Measurements from ENCODE around the gene UGT1A9.
"Not testable (repeated sequence)": the region's sequence is repeated elsewhere in the genome, so short reads cannot be mapped to it uniquely, and the experiment has no call there.

UGT1A9 gene

DNA sequence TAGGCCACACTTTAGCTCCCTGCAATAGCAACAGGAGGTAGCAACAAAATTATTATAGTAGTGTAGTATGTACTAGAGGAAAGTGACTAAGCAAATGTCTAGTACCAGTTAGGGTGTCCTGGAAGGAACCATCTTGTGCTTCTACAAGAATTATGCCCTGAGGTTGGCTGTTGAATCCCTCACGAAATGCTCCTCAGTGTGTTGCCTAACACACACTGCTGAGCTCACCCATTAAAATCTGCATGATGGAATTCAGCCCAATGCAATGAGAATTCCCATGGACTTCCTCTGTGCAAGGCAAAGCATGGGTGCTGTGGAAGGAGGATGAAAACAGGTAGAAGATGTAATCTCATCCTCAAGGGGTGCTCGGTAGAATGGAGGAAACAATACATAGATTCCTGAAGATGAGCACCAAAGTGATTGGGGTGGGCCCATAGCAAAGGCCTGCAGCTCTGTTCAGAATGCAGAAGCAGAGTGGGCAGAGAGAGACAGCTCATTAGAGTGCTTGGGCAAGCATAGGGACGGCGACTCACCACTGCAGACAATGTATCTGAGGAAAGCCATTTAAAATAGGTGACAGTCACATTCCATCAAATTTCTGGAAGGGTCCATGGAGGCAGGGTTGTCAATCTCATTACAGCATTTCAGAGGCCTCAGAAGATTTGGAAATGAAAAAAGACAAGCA, 8.8 kb downstream of the UGT1A9 start:
- DNase-seq (ENCODE audit: low read depth, low spot score) = no peak

DNA sequence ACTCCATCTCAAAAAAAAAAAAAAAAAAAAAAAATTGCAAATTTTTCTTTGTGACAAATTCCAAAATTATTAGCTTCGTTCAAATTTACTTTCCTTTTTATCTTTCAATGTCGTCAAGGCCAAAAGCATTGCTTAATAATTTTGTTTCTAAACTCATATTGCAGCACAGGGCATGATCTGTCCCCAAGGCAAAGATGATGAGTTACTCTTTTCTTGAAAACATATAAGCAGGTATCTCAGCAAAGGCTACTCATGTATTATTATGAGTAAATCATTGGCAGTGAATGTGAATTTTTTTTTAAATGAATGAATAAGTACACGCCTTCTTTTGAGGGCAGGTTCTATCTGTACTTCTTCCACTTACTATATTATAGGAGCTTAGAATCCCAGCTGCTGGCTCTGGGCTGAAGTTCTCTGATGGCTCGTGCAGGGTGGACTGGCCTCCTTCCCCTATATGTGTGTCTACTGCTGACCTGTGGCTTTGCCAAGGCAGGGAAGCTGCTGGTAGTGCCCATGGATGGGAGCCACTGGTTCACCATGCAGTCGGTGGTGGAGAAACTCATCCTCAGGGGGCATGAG, 9.9 kb downstream of the UGT1A9 start, which contains the start of gene UGT1A7:
Gene UGT1A7 (plus strand): TSS at position 381 of the 579 bp plus-strand sequence. CDS start 37 bp downstream, at position 418.
- DNase-seq (ENCODE audit: low read depth, low spot score) = no peak

DNA sequence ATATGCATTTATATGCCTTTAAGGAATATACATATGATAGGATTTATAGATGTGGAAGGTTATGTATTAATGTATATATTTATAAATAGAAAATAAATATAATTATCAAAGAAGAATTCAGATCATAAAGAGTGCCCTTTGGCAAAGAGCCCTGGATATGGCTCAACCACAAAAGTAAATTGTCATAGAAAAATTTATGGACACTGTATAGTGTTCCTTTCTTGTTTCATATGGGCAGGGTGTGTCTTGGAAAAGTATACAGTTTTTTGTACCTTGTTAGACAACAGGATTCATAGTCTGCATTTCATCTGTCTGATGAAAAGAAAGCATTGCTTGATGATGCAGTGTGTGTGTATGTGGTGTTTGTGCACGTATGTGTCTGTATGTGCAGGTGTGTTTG, 12.9 kb downstream of the UGT1A9 start:
- no peak for DNase-seq (ENCODE audit: low read depth, low spot score)

DNA sequence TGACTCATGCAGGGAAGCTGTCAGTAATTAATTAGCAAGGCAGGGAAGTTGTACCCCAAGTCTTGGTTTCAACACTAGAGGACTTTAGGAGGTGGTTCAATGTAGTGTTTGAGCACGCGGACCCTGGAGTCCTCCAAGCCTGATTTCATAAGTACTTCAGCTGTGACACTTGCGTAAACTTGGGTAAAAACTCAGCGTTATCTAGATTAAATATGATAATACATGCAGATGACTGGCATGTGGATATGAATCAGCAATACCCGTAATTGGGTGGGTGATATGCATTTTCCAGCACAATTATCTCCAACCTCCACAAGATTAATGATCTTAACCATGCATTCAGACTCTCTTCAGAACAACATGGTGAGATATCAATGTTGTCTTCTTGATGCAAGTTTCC, 15.2 kb downstream of the UGT1A9 start:
- DNase-seq (ENCODE audit: low read depth, low spot score) = no peak

DNA sequence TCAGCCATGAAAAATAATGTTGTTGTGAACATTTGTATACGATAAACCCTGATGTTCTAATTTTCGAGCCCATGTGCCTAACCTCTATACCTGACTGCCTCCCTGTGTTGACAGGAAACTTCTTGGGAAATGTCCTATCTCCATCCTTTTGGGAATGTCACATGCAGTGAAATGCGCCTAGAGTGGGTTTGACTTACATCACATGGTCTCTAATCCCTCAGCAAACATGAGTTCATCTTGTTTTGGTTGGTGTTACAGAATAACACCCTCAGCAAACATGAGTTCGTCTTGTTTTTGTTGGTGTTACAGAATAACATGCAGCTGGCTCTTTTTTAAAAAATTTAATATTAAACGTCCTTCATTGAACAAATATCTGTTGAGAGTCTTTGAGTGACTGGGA, 16.6 kb downstream of the UGT1A9 start:
- no peak for DNase-seq (ENCODE audit: low read depth, low spot score)

DNA sequence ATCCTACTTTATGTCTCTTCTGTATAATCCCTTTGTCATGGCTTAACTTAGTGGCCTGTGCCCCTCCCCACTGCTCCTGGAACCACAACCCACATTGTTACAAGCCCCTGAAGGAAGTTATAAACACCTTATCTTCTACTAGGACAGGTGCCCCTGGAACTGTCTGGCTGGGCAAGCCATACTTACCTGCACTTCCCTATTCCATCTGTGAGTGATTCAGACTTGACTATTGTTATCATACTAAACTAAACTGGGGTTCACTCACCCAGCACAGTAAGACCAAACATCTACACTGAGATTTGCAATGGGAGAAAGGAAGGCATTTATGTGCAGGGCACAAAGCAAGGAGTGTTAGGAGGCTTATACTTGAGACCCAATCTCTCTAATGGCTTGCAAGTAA, 17.3 kb downstream of the UGT1A9 start:
- DNase-seq (ENCODE audit: low read depth, low spot score) = no peak

DNA sequence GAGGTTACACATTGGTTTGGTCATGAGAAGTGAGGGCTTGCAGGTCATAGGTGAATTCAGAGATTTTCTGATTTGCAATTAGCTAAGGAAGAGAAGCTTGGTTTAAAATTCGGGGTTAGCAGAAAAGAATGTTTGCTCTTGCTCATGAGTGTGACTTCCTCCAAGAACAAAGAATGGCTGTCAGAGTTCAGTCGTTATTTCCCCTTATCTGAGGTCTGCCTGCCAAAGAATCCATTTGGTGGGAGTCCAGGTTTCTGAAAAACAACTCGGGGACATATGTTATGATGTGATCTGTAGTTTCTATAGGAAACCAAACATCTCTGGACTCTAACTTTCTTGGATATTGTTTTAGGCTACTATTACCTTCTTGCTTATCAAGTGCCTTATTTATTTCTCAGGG, 17.8 kb downstream of the UGT1A9 start:
- DNase-seq (ENCODE audit: low read depth, low spot score) = no peak

DNA sequence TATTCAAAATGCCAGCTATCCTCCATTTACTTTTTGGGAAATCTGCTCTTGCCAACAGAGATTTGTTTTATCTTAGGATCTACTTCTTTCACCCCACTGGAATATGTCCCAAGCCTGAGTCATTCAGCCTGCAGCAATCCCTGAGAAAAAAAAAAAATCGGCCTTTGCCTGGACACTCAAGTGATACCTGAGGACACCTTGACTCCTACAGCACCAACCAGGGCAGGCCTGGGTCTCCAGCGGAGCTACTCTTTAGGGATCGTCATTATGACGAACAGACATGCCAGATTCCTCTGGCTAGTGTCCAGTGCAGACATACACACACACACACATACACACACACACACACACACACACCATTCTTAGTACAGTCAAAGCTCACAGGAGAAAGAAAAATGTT, 18.7 kb downstream of the UGT1A9 start:
- no peak for DNase-seq (ENCODE audit: low read depth, low spot score)

DNA sequence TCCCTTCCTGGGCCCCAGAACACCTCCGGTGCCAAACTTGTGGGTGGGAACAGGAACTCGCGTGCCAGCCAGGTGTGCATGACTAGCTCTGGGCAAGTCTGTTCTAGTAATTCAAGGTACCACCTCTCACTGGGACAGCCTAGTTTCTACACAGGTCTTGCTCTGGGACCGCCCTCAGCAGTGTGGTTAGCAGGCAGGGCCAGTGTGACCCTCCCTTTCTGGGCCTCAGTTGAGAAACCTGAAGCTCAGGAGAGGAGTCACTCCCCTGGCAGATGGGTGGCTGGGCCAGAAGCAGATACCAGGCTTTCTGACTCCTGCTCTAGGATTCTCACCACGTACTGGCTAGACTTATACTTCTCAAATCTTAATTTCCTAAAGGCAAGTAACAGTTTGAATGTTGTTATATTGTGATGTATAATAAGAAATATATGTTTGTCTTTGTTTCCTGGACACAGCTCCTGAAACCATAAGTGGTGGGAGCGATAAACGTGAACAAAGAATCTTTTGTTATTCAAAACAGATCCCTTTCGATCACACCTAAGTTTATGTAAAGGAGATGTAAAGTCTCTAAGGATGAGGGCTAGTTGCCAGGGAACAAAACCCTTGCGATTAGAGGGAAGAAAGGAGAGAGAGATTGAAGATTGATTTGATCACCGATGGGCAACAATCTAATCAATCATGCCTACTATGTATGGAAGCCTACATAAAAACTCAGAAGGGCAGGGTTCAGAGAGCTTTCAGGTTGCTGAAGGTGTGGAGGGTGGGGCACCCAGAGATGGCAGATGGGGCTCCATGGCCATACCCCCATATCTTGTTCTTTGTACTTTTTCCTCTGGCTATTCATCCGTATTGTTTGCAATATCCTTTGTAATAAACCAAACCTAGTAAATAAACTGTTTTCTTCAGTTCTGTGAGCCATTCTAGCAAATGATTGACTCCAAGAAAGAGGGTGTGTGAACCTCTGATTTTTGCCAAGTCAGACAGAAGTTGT, 20.0 kb downstream of the UGT1A9 start:
- no peak for DNase-seq (ENCODE audit: low read depth, low spot score)

DNA sequence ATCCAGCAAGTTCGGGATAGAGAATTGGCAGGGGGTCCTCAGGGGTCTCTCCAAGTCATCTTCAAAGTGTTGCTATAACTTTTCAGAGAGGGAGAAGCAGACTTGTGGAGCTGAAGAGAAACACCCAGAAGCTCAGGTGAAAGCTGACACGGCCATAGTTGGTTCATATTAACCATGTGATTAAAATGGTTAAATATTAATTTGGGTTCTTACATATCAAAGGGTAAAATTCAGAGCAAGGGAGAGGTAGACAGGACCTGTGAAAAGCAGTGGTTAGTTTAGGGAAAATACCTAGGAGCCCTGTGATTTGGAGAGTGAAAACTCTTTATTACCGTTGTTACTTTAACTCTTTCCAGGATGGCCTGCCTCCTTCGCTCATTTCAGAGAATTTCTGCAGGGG, 20.9 kb downstream of the UGT1A9 start, which contains the start of gene UGT1A6:
Gene UGT1A6 (plus strand): TSS at position 243 of the 400 bp plus-strand sequence. CDS start 115 bp downstream, at position 358.
- DNase-seq (ENCODE audit: low read depth, low spot score) = no peak

DNA sequence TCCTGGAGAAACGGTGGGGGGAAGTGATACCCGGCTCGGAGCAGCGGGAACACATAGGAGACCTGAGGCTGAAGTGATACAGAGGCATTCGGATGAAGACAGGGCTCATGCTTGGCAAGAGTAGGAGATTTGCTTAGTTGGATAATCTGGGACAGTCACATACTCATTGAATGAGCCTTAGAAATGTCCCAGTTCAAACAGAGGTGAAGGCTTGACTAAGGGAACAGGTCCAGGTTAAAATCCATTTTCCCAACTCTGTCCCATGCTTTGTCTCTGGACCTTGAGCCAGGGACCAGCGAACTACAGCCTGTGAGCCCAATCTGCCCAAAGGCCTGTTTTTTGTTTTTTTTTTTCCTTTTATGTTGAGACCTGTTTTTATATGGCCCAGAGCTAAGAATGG, 22.3 kb downstream of the UGT1A9 start:
- DNase-seq (ENCODE audit: low read depth, low spot score) = no peak

DNA sequence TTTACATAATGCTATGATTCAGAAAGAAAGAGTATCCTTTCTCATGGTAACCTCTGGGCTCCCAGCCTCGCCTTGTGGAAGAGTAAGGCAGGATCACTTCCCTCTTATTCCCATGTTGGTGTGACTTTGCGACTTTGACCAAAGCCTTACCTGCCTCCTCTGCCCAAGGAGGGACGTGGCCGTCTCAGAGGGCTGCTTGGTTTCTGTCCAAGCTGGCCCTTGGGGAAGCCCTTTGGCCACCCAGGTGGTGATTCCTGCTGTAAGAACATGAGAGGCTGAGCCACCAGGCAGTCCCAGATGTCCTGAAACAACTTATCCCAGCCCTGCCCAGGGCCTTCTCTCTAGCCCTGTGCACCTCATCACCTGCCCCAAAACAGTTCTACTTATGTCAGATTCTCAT, 27.0 kb downstream of the UGT1A9 start:
- DNase-seq (ENCODE audit: low read depth, low spot score) = no peak

DNA sequence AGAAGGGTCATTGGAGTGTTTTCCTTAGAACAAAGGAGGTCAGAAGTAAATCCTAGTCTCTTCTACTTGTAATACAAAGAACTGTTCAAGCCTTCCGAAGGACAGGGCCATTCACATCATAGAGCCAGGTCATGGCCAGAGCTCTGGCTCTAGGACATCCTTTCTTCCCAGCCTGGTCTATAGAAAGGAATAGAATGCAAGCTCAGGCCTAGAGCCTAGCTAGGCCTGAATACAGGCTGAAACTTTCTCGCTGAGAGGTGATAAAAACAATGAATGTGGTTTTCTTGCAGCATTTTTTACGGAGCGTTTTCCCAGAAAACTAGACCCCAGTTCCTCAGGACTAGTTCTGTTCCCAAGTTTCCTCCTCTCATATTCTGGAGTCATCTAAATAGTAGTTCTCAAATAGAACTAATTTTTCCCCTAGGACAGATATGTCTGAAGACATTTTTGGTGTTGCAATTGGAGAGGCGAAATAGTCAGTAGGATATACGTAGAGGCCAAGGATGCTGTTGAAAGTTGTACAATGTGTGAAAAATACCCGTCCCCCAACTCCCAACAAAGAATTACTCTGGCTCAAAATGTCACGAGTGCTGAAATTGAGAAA, 27.8 kb downstream of the UGT1A9 start:
- DNase-seq (ENCODE audit: low read depth, low spot score) = no peak

DNA sequence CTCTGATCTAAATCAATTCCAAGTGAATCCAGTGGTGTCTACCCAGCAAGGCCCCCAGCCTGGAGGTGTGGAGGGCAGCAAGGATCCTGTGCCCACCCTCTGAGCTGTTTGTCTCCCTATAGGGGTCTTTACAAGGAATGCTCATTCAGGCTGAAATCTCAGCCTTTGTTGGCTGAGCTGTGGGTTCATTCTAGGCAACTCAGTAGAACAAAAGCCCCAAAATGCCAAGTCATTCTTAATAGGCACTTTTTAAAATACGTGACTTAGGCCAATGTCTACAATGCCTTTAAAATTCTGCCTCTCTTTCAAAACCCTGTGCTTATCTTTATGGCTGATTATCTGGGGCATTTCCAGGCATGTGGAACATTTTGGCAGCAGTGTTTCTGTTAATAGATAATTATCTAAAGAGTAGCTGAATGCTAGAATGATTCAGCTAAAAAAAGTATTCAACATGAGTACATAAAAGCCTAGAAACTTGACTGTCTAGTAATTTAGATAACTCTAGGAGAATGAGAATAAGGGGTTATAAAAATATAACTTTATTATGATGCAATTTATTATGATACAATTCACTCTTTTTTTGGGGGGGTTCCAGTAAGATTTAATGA, 28.4 kb downstream of the UGT1A9 start:
- no peak for DNase-seq (ENCODE audit: low read depth, low spot score)

DNA sequence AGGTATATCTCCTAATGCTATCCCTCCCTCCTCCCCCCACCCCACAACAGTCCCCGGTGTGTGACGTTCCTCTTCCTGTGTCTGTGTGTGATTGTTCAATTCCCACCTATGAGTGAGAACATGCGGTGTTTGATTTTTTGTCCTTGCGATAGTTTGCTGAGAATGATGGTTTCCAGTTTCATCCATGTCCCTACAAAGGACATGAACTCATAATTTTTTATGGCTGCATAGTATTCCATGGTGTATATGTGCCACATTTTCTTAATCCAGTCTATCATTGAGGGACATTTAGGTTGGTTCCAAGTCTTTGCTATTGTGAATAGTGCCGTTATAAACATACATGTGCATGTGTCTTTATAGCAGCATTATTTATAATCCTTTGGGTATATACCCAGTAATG, 29.1 kb downstream of the UGT1A9 start:
- DNase-seq (ENCODE audit: low read depth, low spot score) = not testable (repeated sequence)

DNA sequence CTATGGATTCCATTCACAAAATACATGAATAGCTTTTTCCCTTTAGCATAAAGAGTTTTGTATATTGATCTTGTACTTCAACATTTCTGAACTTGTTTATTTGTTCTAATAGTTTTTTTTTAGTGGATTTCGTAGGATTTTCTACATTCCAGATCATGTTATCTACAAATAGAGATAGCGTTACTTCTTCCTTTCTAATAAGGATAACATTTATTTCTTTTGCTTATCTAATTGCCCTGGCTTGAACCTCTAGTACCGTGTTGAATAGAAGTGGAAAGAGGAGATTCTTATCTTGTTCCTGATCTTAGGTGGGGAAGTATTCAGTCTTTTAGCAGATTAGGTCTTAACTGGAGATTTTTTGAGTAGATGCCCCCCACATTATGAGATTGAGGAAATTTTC, 30.5 kb downstream of the UGT1A9 start:
- DNase-seq (ENCODE audit: low read depth, low spot score) = no peak

DNA sequence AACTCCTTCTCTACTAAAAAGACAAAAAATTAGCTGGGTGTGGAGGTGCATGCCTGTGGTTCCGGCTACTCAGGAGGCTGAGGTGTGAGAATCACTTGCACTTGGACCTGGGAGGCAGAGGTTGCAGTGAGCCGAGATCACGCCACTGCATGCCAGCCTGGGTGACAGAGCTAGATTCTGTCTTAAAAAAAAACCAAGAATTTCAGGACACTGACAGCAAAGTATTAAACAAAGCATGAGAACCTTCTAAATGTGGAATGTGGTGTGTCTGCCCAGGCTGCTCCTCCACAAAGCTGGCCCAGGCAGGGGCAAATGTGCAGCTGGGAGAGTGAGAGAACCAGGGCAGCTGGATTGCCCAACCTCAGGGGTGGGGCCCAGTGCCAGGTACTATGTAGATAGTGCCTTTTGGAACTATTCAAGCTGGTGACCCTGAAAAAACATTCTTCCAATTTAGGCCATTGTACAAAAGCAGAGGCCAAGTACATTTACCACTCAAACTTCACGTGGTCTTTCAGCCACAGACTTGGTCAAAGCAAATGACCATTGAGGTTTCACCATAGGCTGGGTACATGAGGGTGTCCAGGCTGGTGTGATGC, 34.3 kb downstream of the UGT1A9 start:
- DNase-seq (ENCODE audit: low read depth, low spot score) = no peak

DNA sequence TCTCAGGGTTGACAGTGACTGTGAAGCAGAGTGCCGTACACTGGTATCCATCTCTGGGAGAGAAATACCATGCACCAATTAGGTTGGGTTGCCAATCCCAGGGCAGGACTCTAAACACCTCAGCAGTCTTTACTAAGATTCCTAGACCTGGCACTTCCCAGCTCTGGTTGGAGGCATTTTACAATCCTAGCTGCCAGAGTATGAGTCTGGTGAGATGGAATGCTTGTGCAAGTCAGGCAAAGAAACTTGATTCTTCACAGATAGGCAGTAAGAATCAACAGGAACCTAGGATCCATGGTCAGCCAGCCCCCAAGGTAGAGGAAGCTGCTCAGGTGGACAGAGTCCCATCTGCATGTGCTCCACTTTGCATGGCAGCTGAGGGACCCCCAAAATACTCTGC, 35.0 kb downstream of the UGT1A9 start:
- DNase-seq (ENCODE audit: low read depth, low spot score) = no peak

DNA sequence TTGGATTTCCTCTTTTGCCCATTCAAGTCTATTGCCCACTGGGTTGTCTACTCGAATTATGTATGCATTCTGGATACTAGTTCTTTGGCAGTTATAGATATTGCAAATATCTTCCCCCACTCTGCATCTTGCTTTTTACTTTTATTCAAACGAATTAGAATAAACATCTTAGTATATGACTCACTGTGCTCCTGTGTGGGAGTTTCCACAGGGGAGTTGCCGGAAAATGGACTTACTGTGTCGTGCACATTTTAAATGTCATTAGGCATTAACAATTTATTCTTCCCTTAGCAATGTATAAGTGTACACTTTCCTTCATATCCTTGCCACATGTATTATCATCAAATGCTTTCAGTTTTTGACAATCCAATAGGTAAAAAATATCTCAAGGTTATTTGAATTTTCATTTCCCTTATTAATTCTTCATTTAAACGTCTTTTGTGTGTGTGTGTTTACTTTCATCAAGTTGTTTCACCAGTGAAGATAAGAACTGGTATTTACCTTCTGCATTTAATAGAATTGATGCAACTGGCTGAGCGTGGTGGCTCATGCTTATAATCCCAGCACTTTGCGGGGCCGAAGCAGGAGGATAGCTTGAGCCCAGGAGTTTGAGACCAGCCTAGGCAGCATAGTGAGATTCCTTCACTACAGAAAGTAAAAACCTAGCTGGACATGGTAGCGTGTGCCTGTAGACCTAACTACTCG, 36.4 kb downstream of the UGT1A9 start:
- DNase-seq (ENCODE audit: low read depth, low spot score) = no peak

DNA sequence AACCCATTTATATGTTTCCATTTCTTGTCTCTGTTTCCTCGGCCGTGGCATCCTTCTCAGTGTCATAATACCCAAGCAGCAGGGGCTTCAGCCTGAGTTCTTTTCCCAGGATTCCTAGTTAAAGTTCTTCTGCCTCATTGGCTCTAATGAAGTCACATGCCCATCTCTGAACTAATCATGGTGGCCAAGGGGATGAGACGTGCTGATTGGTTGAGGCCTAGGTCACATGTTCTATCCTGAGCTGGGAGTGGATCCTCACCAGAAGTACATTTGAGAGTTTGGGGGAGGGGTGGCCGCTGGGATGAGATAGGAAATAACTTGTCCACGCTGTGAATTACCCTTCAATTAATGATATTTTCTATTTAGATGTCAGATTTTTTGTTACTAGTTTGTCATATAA, 37.2 kb downstream of the UGT1A9 start:
- no peak for DNase-seq (ENCODE audit: low read depth, low spot score)

Data from activated naive CD8-positive, alpha-beta T cell treated with anti-CD3 and anti-CD28 coated beads, Interleukin-2, amount 50 U/mL, for 16 hours (primary cell).